GM12801 (cell line): ENCODE data around the gene MYO5C.

Experiments used
- CTCF ChIP-seq: IDR thresholded peaks from one replicate; pipeline ENCODE4 v1.5.1; 2011; ENCODE audit warnings: control low read depth; ENCODE audit not compliant: insufficient read length; ENCODE audit errors: extremely low read depth

MYO5C gene

GRCh38 chr15:52336529-52336928 is 40.9 kb upstream of the MYO5C start:
- no peak for TF ChIP-seq CTCF

- TF ChIP-seq CTCF = no peak
These were observed 39.0 kb upstream of the MYO5C start for GRCh38 chr15:52334491-52335160.

GRCh38 chr15:52331490-52332240 is 36.1 kb upstream of the MYO5C start:
- TF ChIP-seq CTCF = no peak

- no peak for TF ChIP-seq CTCF
These were observed 34.4 kb upstream of the MYO5C start for GRCh38 chr15:52329987-52330386.

- TF ChIP-seq CTCF = no peak
These were observed 33.5 kb upstream of the MYO5C start for GRCh38 chr15:52329150-52329549.

GRCh38 chr15:52328680-52329079 is 33.1 kb upstream of the MYO5C start:
- TF ChIP-seq CTCF = no peak

GRCh38 chr15:52326756-52327155 is 31.2 kb upstream of the MYO5C start:
- TF ChIP-seq CTCF = no peak
